Limb (tissue), 2 donors: Measurements from ENCODE around the gene NSDHL.
"Not testable (repeated sequence)": the region's sequence is repeated elsewhere in the genome, so short reads cannot be mapped to it uniquely, and the experiment has no call there.

Experiments used
- DNase-seq, 2 donors: peaks; one replicate each; pipeline ENCODE4 v3.0.0-alpha.2; 2016; ENCODE audit errors: extremely low spot score in 2 of 2

The NSDHL gene

DNA sequence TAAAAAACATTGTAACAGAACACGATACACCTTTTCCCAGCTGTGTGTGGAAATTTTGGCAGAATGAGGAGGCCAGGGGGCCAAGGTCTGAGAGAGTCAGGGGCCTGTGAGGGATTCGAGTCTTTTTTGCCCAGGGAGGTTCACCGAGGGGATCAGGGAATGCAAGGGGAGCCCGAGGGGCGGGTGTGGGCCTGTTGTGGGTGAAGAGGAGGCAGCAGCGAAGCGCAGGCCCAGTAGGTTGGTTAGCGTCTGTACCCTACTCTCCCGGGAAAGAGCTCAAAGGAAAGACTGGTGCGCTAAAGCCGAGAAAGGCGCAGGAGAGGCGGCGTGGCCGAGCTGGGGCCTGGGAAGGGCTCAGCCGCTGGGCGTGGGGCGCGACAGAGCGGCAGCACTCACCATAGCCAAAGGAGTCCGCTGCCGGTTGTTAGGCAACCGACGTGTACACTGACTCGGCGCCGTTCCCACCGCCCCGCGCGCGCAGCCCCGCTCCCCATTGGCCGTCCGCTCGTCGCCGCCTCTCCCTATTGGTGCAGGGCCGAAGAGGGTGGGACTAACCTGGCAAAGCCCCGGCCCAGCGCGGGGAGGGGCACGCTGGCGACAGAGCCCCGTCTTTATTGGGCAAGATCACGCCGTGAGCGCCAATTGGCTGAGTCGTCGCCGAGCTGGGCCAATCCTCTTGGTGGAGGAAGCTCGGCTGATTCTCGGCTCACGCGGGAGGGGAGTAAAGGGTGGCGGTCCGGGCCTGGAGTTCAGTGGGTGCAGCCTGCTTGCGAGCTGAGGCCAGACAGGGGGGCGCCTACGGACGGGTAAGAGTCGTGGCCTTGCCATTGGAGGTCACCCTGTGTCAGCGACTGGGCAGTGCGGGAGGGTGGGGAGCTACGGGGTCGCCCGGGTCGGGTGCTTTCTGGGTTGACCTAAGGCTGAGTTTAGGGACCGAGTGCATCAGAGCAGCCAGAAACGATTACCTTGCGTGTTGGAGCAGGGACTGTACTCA lies at the start of gene NSDHL, which contains the start of gene CETN2:
Gene NSDHL (plus strand): TSS at position 752 of the 994 bp plus-strand sequence. CDS start 15,262 bp downstream, outside the sequence.
Gene CETN2 (minus strand): TSS at position 446 of the 994 bp plus-strand sequence. CDS start 47 bp downstream, at position 399.
- DNase-seq: peak; percentile 91 to 96

DNA sequence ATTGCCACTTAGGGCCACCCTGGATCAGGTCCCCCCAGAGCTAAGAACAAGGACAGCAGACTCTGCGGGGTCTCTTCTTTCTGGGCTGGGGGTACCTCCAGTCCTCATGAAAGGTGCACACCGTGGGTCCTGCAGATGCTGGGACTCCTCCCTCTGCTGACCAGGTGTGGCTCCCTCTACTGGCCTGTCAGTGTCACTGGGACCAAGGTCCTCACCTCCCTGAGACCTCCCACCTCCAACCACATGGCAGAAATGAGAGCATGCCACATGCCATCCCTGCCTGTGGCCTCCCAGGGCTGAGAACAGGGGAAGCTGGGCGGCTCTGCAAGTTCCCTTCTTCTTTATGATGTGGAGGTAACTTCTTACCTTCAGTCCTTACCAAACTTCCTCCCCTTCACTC lies 43.8 kb upstream of the NSDHL start:
- DNase-seq: not testable (repeated sequence)

DNA sequence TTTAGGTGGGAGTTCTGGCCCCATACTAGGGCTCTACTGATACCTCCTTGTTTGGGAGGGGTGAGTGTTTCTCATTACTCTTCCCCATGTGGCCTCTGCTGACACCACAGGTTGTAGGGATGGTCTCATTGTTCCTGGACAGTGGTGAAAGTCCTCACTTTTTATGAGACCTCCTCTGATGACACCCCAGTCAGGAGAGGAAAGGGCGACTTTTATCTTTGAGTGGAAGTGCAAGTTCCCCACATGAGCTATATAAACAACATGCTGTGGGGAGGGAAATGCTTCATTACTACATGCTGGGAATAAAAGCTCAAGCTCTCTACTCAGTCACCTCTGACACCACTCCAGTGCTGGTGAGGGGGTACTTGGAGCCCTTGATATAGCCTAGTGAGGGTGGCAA lies 31.9 kb upstream of the NSDHL start:
- DNase-seq: no peak

DNA sequence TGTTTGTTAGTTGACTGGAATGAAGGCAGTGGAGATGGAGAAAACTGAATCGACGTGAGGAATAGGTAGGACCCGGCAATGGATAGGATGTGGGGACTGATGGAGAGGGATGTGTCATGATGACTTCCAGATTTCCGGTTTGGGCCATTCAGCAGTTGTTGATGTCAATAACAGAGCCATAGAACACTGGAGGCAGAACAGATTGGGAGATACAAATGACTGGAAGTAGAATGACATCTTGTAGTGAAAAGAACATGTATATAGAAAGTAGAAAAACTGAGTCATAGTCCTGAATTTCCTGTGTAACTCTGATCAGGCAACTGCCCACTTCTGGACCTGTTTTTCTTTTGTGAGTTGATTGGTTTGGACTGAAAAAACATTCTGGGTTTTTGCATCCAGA lies 24.8 kb upstream of the NSDHL start:
- DNase-seq: no peak

DNA sequence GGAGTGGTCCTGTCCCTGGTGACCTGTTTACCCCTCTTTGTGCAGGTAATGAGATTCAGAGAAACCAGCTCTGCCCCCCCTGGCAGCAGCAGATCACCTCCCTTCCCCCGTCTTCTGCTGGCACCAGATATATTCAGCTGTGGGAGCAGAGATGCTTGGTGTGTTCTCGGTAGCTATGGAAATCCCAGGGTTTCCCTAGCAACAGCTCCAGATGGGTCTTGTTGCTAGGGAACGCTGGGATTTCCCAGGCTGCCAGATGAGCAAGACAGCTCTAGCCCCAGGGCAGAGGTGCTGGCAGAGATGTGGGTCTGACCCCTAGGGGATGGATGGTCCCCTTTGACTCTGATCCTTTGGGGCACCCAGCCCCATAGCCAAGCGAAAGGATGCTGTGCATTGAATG lies 20.5 kb upstream of the NSDHL start:
- DNase-seq: peak in 1 of 2 donors; percentile 42

DNA sequence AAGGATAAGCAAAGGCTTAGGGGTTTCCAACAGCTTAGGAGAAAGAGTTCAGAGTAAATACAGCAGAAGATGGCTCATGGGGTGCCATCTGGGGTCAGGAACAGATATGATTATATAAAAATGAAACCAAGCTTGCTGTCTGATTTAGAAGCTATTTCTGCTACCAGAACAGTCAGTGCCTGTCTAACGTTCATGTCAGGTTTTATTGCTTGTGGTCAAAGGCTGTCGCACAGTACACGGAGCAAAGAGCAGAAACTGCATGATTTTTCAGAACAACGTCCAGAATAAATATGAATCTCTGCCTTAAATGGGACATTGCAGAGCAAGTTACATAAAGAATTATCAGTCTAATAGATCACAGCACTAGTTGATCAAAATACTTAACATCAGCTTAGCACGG lies 17.7 kb upstream of the NSDHL start:
- DNase-seq: no peak

DNA sequence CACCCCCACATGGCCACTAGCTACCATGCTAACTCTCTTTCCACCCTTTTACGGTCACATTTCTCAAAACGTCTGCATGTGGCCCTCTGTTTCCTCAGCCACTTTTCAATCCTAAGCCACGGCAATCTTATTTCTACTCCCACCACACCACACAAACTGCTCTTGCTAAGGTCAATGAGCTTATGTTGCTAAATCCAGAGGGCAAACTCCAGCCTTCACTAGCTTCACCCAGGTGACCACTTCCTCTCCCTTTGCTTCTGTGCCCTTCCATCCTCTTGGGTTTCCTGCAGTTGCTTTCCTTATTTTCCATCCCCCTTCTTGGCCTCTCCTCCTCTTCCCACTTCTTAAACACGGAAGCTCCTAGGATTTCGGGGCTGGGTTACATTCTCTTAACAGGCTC lies 16.8 kb upstream of the NSDHL start:
- no peak for DNase-seq

DNA sequence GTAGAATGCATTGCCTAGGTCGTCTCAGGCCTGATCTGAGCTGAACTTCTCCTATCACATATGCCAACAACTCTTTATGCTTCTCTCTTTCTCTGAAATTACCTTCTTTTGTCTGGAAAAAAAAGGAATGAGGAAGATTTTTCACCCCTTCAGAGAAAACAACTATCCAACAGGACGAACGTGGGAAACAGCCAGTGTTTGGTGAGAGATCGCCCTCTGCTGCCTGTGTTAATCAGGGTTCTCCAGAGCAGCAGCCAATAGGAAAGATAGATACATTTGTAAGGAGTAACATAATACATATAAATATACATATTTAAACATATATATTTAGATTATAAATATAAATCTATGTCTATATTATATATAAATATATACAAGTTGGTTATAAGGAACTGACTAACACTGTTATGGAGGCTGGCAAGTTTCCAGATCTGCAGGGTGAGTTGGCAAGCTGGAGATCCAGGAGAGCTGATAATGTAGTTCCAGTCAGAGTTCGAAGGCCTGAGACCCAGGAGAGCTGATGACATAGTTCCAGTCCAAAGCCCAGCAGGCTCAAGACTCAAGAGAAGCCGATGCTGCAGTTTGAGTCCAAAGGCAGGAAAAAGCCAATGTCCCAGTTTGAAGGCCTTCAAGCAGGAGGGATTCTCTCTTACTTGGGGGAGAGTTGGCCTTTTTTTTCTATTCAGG lies 13.6 kb upstream of the NSDHL start:
- DNase-seq: peak; percentile 20 to 53

DNA sequence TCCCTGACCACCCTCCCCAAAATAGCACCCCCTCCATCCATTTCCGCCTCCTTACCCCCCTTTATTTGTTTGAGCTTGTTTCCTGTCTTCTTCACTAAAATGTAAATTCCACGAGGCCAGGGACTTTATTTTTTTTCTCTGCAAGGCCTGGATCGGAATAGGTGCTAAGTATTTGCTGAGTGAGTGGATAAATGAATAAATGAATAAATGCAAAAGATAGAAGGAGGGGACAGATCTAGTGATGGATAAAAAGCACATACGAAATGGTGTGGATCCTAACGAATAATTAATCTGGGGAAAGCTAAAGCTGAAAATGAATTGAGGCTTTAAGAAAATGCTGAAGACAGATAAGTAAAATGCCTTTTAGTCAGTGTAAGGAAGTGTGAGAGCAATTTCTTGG lies 12.5 kb upstream of the NSDHL start:
- DNase-seq: no peak

DNA sequence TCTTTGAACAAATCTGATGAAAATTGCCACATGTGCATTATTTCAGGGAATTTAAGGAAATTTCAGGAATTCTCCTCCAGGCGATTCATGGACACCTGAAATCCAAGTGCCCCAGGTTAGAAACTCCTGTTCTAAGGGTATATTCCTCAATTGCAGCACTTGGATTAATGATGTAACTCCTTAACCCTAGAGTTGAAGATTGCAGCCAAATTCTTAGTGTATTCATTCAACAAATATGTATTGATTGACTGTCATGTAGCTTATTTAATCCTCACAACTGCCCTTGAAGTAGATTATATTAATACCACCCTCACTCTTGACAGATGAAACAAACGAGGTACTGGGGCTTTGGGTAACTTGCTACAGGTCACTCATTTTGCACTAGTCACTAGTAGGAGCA lies 11.6 kb upstream of the NSDHL start:
- DNase-seq: no peak

DNA sequence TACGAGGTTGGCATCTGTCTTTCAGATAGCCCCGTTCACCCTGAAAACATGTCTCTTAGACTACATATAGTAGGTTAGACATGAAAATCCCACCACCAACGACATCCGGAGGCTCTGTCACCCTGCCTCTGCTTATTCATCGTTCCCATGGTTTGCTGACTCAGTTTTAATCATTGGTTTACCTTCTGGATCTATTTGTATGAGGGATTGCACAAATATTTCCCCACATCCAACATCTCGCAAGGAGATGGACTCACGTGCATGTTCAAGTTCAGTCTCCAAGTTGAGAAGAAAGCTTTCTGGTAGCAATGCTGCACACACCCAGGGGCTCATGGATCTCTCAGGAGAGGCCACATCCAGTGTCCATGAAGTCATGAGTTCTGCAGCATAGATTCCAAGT lies 11.1 kb upstream of the NSDHL start:
- DNase-seq: no peak

DNA sequence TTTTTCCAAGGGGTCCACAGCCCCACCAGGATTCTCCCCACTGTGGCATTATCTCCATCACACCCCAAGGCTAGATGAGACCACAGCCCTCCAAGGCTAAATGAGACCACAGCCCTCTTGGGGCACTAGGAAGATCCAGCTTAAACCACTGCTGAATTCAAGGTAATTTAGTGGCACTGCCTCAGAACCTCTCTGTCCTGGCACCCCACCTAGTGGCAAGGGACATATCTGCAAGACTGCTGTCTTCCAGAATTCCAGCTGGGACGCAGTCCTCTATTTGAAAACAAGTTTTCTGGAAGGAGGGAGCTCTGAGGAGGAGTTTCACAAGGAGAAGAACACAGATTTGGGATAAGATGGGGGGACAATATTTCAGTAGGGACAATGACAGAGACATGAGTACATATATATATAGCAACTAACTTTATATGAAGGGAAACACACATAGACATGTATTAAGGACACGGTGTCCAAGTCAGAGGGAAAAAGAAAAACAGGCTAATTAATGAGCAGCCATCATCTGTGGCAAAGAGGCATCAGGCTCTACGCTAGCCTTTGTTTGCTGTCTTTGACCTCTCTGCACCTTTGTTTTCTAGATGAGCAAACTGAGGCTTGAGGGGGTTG lies 9.6 kb upstream of the NSDHL start:
- no peak for DNase-seq

DNA sequence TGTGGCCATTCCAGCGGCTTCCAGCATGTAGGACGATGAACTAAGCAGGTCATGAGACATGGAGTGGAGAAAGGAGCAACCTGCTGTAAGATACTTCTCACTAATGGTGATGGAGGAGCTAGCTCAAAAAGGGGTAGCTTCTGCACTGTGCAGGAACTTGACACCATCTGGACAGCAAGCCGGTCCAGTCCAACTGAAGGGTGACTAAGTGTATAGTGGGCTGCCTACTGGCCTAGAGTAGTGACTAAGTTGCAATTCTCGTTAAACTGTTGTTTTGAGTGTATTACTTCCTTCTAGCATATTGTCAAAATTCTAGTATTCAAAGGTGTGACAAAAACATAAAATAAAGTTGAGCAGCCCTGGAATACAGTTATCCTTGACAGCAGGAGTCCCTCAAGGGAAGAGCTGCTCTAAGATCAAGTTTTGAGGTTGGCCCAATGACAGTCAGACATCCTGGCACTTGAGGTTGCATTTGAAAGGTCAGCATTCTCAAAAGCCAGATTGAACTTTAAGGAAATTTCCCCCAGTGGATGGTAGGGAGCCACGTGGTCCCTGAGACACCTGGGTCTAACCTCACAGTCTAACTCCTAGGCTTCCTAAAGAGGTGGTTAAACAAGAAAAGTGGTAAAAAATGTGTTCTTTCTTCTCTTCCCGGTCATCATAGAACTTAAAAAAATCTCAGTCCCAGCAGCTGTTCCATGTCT lies 8.3 kb upstream of the NSDHL start:
- DNase-seq: no peak

DNA sequence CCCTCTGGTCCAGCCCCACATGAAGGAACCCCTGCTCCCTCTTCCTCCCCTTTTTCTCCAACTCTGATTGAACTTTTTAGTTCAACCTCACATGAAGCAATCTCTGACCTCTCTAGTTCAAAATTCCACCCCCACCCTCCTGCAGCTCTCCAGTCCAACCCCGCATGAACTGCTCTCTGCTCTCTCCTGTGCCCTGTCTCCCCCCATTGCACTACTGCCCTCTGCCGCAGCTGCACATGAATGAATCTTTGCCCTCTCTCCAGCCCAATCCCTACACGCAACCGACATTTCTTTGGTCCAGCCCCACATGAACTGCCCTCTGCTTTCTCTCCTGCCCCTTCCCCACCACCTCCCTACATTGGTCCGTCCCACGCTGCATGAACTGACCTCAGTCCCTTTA lies 7.2 kb upstream of the NSDHL start:
- DNase-seq: no peak

DNA sequence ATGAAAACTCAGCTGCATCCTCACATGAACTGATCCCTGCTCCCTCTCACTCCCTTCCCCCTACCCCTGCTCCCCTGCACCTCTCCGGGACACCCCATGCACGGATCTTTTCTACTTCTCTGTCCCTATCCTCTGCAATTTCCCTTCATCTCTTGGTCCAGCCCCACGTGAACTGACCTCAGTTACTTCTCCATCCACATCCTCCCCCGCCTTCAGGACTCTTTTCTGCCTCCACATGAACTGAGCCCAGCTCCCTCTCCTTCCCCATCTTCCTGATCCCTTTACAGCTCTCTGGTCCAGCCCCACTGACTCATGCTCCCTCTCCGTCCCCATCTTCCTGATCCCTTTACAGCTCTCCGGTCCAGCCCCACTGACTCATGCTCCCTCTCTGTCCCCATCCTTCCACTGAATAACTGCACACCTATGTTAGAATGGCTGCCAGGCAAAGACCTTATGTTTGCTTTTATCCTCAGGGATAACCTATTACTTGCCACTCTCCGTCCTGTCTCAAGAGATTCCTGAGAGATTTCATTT lies 6.0 kb upstream of the NSDHL start:
- DNase-seq: no peak

DNA sequence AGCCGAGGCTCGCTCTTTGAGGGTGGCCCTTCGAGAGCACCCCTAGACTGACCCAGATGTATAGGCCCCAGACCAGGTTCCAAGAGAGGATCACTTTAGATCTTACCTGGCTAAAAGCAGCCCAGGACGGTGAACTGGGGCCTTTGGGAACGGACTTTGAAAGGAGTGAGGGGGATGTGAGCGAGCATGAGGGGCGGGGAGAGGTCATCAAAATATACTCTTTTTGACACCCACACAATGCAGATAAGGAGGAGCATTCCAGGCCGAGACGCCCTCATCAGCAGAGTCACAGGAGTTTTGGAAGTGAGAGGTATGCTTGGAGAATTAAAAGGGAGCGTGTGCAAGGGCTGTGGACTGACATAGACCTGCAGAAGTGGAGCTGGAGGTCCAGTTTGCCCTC lies 528 bp downstream of the NSDHL start:
- DNase-seq: no peak

DNA sequence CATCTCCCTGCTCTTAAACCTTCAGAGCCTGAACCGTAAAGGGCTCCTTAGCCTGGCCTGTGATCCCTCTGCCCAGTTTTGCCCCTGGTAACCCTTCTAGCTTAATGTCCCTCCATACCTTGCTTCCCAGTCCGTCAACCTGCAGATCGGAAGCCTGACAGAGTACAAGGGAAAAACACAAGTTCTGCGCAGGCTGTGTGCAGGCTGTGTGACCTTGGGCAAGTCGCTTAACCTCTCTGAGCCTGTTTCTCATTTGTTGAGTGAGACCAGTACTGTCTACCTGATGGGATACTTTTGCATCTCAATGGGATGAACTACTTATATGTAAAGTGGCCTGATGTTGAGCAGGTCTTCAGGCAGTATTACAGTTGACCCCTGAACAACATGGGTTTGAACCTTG lies 1.7 kb downstream of the NSDHL start:
- no peak for DNase-seq

DNA sequence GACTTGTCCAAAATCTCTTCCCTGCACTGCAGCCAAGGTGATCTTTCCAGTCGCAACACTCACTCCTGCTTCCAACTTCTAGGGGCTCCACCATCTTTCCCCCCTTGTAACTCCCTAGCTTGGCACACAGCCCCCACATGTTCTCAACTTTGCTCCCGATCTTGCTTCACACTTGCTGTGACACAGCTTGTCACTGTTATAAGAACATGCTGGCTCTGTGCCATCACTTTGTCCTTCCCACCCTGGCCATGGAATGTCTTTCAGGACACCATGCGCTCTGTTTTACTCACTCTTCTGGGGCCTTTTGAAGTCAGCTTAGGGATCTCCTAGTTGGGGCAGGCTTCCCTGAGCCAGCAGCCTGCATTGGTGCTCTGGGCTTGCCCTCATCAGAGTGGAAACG lies 2.5 kb downstream of the NSDHL start:
- no peak for DNase-seq

DNA sequence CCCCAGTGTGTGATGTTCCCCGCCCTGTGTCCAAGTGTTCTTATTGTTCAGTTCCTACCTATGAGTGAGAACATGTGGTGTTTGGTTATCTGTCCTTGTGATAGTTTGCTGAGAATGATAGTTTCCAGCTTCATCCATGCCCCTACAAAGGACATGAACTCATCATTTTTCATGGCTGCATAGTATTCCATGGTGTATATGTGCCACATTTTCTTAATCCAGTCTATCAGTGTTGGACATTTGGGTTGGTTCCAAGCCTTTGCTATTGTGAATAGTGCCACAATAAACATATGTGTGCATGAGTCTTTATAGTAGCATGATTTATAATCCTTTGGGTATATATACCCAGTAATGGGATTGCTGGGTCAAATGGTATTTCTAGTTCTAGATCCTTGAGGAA lies 4.6 kb downstream of the NSDHL start:
- DNase-seq: not testable (repeated sequence)

DNA sequence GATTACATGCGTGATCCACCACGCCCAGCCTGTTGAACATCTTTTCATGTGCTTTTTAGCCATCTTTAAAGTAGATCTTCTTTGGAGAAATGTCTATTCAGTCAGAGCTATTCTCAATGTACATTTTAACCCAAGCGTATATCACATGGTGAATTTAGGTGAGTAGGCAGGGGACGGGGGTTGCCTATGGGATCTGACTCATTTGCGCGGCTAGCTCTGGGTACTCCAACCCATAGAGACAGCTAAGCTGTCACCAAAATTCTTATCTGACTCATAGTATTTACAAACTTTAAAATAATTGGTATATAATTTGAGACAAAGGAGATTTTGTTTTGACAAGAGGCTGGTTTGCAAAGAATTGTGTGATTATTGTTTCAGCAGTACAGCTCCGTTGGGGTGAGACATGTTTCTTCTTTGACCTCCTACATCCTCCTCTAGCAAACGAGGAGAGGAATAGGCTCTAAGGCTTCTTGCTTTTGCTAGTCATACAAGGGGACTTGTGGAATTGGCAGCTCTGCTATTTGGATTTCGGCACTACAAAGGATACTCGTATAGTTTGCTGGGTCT lies 12.0 kb downstream of the NSDHL start:
- no peak for DNase-seq

DNA sequence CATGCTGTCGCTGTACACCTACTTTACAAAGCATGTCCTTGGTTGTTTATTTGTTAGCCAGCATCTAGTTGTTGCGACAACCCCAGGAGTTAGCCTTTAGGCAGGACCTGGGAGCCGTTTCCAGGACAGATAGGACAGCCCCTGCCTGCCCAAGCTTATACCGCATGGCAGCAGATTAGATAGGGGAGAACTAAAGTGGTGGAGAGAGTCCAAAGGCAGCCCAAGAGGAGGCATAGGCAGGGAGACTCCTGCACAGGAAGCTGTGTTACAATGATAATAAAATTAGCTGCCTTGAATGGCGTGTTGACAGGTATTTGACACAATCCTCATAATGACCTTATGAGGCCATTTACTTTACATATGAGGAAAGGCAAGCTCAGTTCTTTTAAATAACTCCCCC lies 13.0 kb downstream of the NSDHL start:
- no peak for DNase-seq
